Prostate gland (tissue), 2 donors: Measurements from ENCODE around the gene LPXN.

Experiments
- POLR2A ChIP-seq: fragments of 450-650 bp; IDR thresholded peaks from one replicate; pipeline ENCODE4 v1.6.1; 2016; ENCODE audit warnings: antibody characterized with exemption, mild to moderate bottlenecking
- POLR2AphosphoS5 ChIP-seq: sonication (generic); formaldehyde crosslinking; IDR thresholded peaks from one replicate; pipeline ENCODE4 v1.6.1; 2017; ENCODE audit warnings: antibody characterized with exemption
- TF ChIP-seq, protein P1 (sequence below), 4 experiments: fragments of 200-600 bp in 2 of 4; fragments of 450-650 bp in 2 of 4; sonication (generic) in 2 of 4; IDR thresholded peaks; 1 replicate in 3 of 4; 2 replicates in 1 of 4; pipeline ENCODE4 v1.5.1; 2016 to 2019; ENCODE audit warnings: antibody characterized with exemption in 4 of 4, mild to moderate bottlenecking in 2 of 4, moderate library complexity in 2 of 4

DNA sequence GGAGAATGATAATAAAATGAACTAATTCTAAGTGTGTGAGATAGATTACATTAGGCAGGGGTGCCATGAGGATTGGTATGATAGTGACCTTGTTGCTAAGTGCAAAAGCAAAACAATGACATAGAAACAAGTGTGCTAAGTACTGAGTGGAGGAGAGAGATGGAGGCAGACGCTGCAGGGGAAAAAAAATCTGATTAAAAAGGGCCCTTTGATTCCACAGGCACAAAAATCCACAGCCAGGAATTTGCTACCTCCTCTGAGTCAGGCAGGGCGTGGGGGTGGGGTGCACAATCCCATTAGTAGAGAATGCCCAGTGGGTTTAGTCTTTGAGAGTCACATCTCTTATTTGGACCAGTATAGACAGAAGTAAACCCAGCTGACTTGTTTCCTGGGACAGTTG lies 46.7 kb upstream of the LPXN start, which contains the start of gene CNTF:
- TF ChIP-seq, protein P1, sequence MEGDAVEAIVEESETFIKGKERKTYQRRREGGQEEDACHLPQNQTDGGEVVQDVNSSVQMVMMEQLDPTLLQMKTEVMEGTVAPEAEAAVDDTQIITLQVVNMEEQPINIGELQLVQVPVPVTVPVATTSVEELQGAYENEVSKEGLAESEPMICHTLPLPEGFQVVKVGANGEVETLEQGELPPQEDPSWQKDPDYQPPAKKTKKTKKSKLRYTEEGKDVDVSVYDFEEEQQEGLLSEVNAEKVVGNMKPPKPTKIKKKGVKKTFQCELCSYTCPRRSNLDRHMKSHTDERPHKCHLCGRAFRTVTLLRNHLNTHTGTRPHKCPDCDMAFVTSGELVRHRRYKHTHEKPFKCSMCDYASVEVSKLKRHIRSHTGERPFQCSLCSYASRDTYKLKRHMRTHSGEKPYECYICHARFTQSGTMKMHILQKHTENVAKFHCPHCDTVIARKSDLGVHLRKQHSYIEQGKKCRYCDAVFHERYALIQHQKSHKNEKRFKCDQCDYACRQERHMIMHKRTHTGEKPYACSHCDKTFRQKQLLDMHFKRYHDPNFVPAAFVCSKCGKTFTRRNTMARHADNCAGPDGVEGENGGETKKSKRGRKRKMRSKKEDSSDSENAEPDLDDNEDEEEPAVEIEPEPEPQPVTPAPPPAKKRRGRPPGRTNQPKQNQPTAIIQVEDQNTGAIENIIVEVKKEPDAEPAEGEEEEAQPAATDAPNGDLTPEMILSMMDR (IDR thresholded peaks at IDR 0.05): no peak
- TF ChIP-seq POLR2AphosphoS5 (no peak), POLR2A (no peak)
